HL-60 (cell line): ENCODE measurements around the gene TXNDC17.

Experiments used
- CTCF ChIP-seq: IDR thresholded peaks from one replicate; pipeline ENCODE4 v1.5.1; 2011; ENCODE audit warnings: low read length, control low read depth, inconsistent platforms; ENCODE audit not compliant: insufficient read depth
- GABPA ChIP-seq: IDR thresholded peaks from 2 replicates; pipeline ENCODE4 v1.6.1; 2012; ENCODE audit warnings: low read depth
- POLR2AphosphoS5 ChIP-seq: IDR thresholded peaks from 2 replicates; pipeline ENCODE4 v1.6.1; 2012; ENCODE audit warnings: low read depth
- SPI1 ChIP-seq: IDR thresholded peaks from 2 replicates; pipeline ENCODE4 v1.6.1; 2012; ENCODE audit warnings: low read depth, mild to moderate bottlenecking, borderline replicate concordance
- TF ChIP-seq, protein P1 (sequence below): IDR thresholded peaks from 2 replicates; pipeline ENCODE4 v1.6.1; 2012; ENCODE audit warnings: low read depth; ENCODE audit not compliant: insufficient replicate concordance

DNA sequence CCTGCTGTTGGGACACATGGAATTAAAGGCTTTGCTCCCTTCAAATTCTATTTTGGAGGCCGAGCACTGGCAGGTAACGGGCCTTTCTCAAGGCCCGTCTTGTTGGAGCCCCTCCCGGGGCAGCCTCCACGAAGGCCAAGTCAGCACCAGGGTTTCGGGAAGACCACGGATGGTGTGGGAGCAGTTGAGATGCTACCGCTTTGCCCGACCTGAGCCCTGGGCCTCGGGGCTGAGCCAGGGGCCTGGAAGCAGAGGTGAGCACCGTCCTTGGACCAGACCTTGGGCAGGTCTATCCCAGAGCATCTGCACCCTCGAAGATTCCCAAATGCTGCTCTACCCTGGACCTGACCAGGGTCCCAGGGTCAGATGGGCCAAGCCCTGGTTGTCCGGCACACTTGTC is 33.7 kb downstream of the TXNDC17 start:
- TF ChIP-seq GABPA (no peak), CTCF (no peak), SPI1 (no peak), POLR2AphosphoS5 (no peak)
- TF ChIP-seq, protein P1, sequence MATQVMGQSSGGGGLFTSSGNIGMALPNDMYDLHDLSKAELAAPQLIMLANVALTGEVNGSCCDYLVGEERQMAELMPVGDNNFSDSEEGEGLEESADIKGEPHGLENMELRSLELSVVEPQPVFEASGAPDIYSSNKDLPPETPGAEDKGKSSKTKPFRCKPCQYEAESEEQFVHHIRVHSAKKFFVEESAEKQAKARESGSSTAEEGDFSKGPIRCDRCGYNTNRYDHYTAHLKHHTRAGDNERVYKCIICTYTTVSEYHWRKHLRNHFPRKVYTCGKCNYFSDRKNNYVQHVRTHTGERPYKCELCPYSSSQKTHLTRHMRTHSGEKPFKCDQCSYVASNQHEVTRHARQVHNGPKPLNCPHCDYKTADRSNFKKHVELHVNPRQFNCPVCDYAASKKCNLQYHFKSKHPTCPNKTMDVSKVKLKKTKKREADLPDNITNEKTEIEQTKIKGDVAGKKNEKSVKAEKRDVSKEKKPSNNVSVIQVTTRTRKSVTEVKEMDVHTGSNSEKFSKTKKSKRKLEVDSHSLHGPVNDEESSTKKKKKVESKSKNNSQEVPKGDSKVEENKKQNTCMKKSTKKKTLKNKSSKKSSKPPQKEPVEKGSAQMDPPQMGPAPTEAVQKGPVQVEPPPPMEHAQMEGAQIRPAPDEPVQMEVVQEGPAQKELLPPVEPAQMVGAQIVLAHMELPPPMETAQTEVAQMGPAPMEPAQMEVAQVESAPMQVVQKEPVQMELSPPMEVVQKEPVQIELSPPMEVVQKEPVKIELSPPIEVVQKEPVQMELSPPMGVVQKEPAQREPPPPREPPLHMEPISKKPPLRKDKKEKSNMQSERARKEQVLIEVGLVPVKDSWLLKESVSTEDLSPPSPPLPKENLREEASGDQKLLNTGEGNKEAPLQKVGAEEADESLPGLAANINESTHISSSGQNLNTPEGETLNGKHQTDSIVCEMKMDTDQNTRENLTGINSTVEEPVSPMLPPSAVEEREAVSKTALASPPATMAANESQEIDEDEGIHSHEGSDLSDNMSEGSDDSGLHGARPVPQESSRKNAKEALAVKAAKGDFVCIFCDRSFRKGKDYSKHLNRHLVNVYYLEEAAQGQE = no peak
